Effector CD4-positive, alpha-beta T cell (primary cell): ENCODE measurements around the gene PCDHGB4.
"Not testable (repeated sequence)": the region's sequence is repeated elsewhere in the genome, so short reads cannot be mapped to it uniquely, and the experiment has no call there.

Experiments
- DNase-seq: peaks from one replicate; pipeline ENCODE4 v3.0.0-alpha.2; 2020

PCDHGB4 gene

DNA sequence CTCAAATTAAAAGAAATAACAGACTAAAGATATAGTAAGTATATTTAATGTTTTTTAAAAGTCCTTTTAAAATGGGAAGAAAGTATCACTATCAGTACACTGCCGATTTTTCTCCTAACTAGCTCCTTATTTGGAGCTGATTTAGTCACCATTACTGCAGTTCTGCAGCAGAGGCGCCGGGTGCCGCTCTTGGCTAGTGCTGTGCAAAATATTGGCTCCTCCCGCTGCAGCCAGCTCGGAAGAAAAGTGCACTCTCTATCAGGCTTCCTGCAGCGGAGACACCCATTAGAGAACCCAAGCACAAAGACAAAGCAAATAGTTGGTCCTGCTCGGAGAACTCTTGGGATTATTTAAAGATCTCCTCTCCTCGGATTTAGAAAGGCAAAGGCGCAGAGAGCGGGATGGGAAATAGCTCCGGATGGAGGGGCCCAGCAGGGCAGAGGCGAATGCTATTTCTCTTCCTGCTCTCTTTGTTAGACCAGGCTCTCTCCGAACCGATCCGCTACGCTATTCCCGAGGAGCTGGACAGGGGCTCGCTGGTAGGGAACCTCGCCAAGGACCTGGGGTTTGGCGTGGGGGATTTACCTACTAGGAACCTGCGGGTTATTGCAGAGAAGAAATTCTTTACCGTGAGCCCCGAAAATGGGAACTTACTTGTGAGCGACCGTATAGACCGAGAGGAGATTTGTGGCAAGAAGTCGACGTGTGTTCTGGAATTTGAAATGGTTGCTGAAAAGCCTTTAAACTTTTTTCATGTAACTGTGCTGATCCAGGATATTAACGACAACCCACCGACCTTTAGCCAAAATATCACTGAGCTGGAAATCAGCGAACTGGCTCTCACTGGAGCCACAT lies 17.3 kb upstream of the PCDHGB4 start, which contains the start of gene PCDHGB3:
TSS of gene PCDHGB3 (plus strand) at position 249 of the 855 bp plus-strand sequence. CDS start at position 402, 153 bp downstream.
- DNase-seq: no peak

DNA sequence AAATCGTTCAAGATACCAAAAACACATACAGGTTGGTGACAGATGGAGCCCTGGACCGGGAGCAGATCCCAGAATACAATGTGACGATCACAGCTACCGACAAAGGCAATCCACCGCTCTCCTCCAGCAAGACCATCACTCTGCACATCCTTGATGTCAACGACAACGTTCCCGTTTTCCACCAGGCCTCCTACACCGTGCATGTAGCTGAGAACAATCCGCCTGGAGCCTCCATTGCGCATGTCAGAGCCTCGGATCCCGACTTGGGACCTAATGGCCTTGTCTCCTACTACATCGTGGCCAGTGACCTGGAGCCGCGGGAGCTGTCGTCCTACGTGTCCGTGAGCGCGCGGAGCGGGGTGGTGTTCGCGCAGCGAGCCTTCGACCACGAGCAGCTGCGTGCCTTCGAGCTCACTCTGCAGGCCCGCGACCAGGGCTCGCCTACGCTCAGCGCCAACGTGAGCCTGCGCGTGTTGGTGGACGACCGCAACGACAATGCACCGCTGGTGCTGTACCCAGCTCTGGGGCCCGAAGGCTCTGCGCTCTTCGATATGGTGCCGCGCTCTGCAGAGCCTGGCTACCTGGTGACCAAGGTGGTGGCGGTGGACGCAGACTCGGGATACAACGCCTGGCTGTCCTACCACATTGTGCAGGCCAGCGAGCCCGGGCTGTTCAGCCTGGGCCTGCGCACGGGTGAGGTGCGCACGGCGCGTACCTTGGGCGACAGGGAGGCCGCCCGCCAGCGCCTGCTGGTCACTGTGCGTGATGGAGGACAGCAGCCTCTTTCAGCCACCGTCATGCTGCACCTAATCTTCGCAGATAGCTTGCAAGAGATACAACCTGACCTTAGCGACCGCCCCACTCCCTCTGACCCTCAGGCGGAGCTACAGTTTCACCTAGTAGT lies 15.7 kb upstream of the PCDHGB4 start:
- no peak for DNase-seq

DNA sequence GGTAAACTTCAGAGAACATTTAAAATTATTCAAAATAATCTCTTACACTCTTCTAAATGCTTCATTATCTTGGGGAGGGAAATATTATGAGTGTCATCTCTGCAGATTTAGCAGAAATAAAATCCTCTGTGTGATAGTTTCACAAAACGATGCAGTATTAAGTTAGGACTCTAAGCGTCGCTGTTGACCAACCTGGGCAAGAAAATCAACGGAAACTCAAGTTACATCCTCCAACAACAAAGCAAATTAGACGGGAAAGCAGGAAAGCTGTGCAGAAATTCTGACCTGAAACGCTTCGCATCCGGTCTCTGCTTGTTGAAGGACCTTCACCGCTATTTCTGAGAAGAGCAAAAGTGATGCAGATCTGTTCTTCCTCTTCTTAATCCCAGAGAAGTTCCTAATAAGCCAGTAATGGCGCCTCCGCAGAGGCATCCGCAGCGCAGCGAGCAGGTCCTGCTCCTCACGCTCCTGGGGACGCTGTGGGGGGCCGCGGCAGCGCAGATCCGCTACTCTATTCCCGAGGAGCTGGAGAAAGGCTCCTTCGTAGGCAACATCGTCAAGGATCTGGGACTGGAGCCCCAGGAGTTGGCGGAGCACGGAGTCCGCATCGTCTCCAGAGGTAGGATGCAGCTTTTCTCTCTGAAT lies 13.7 kb upstream of the PCDHGB4 start, which contains the start of gene PCDHGA6:
TSS of gene PCDHGA6 (plus strand) at position 219 of the 645 bp plus-strand sequence. CDS start at position 412, 193 bp downstream.
- no peak for DNase-seq

DNA sequence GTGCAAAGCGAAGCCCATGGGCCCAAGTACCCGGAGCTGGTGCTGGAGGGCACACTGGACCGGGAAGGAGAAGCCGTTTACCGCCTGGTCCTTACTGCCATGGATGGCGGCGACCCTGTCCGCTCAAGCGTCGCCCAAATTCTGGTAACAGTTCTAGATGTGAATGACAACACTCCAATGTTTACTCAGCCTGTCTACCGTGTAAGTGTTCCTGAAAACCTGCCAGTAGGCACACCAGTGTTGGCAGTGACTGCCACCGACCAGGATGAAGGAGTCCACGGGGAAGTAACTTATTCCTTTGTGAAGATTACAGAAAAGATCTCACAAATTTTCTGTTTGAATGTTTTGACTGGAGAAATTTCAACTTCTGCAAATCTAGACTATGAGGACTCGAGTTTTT lies 12.9 kb upstream of the PCDHGB4 start:
- DNase-seq: no peak

GRCh38 chr5:141375444-141376155 lies 11.9 kb upstream of the PCDHGB4 start:
- DNase-seq: not testable (repeated sequence)

GRCh38 chr5:141382469-141383294 lies 4.8 kb upstream of the PCDHGB4 start, which contains the start of gene PCDHGA7:
Gene PCDHGA7 (plus strand): TSS chr5:141382742. CDS start chr5:141382900, 158 bp downstream.
- DNase-seq: no peak

GRCh38 chr5:141383345-141383744 lies 4.2 kb upstream of the PCDHGB4 start:
- no peak for DNase-seq

DNA sequence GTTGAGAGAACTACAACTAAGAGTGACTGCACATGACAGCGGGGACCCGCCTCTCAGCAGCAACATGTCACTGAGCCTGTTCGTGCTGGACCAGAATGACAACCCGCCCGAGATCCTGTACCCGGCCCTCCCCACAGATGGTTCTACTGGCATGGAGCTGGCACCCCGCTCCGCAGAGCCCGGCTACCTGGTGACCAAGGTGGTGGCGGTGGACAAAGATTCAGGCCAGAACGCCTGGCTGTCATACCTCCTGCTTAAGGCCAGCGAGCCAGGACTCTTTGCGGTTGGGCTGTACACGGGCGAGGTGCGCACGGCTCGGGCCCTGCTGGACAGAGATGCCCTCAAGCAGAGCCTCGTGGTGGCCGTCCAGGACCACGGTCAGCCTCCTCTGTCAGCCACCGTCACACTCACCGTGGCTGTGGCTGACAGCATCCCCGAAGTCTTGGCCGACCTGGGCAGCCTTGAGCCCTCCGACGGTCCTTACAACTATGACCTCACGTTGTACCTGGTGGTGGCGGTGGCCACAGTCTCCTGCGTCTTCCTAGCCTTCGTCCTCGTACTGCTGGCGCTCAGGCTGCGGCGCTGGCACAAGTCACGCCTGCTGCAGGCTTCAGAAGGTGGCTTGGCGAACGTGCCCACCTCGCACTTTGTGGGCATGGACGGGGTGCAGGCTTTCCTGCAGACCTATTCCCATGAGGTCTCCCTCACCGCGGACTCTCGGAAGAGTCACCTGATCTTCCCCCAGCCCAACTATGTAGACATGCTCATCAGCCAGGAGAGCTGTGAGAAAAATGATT lies 2.8 kb upstream of the PCDHGB4 start:
- no peak for DNase-seq

- DNase-seq: no peak
These were observed 1.2 kb downstream of the PCDHGB4 start for GRCh38 chr5:141388661-141389060.

DNA sequence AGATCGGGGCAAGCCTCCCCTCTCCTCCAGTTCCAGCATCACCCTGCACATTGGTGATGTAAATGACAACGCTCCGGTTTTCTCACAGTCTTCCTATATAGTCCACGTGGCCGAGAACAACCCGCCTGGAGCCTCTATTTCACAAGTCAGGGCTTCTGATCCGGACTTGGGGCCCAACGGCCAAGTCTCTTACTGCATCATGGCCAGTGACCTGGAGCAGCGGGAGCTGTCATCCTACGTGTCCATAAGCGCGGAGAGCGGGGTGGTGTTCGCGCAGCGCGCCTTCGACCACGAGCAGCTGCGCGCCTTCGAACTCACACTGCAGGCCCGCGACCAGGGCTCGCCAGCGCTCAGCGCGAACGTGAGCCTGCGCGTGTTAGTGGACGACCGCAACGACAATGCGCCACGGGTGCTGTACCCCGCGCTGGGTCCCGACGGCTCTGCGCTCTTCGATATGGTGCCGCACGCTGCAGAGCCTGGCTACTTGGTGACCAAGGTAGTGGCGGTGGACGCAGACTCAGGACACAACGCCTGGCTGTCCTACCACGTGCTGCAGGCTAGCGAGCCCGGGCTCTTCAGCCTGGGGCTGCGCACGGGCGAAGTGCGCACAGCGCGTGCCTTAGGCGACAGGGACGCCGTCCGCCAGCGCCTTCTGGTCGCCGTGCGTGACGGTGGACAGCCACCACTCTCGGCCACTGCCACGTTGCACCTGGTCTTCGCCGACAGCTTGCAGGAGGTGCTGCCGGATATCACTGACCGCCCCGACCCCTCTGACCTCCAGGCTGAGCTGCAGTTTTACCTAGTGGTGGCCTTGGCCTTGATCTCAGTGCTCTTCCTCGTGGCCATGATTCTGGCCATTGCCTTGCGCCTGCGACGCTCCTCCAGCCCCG lies 1.9 kb downstream of the PCDHGB4 start:
- DNase-seq: no peak

GRCh38 chr5:141392429-141393198 lies 5.1 kb downstream of the PCDHGB4 start, which contains the start of gene PCDHGA8:
Gene PCDHGA8 (plus strand): TSS chr5:141392633. CDS start chr5:141392814, 181 bp downstream.
- DNase-seq: no peak

- no peak for DNase-seq
These were observed 5.8 kb downstream of the PCDHGB4 start for GRCh38 chr5:141393267-141393666.

DNA sequence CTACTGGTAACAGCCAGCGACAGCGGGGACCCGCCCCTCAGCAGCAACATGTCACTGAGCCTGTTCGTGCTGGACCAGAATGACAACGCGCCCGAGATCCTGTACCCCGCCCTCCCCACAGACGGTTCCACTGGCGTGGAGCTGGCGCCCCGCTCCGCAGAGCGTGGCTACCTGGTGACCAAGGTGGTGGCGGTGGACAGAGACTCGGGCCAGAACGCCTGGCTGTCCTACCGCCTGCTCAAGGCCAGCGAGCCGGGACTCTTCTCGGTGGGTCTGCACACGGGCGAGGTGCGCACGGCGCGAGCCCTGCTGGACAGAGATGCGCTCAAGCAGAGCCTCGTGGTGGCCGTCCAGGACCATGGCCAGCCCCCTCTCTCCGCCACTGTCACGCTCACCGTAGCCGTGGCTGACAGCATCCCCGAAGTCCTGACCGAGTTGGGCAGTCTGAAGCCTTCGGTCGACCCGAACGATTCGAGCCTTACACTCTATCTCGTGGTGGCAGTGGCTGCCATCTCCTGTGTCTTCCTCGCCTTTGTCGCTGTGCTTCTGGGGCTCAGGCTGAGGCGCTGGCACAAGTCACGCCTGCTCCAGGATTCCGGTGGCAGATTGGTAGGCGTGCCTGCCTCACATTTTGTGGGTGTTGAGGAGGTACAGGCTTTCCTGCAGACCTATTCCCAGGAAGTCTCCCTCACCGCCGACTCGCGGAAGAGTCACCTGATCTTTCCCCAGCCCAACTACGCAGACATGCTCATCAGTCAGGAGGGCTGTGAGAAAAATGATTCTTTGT lies 7.1 kb downstream of the PCDHGB4 start:
- not testable (repeated sequence) for DNase-seq

GRCh38 chr5:141397756-141398551 lies 10.5 kb downstream of the PCDHGB4 start, which contains the start of gene PCDHGB5:
Gene PCDHGB5 (plus strand): TSS chr5:141397947. CDS start chr5:141398128, 181 bp downstream.
- not testable (repeated sequence) for DNase-seq

DNA sequence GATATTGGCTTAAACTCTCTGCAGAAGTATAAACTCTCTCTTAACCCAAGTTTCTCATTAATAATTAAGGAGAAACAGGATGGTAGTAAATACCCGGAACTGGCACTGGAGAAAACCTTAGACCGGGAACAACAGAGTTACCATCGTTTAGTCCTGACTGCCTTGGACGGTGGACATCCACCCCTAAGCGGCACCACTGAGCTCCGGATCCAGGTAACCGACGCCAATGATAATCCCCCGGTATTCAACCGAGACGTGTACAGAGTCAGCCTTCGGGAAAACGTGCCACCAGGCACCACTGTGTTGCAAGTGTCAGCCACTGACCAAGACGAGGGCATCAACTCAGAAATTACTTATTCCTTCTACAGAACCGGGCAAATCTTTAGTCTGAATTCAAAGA lies 11.1 kb downstream of the PCDHGB4 start:
- no peak for DNase-seq

GRCh38 chr5:141399555-141400258 lies 12.2 kb downstream of the PCDHGB4 start:
- no peak for DNase-seq
